OCI-LY1 (cell line): ENCODE data around the gene MEFV.

Experiments
- H2AFZ ChIP-seq: fragments of 200-600 bp; sonication (generic), shearing (Covaris generic); 2 replicates; pipeline ENCODE4 v1.6.0; 2014; ENCODE audit warnings: antibody characterized with exemption, mild to moderate bottlenecking, low read length
- H3F3A ChIP-seq: fragments of 200-600 bp; sonication (generic), shearing (Covaris generic); 2 replicates; pipeline ENCODE4 v1.6.0; 2014; ENCODE audit warnings: mild to moderate bottlenecking, antibody characterized with exemption, low read length, moderate library complexity; ENCODE audit not compliant: insufficient read depth
- H3K27ac ChIP-seq: fragments of 200-600 bp; sonication (generic); 2 replicates; pipeline ENCODE4 v1.5.1; 2014; ENCODE audit warnings: low read length, mixed run types, mild to moderate bottlenecking, low read depth; ENCODE audit not compliant: poor library complexity, severe bottlenecking
- H3K27me3 ChIP-seq: fragments of 200-600 bp; sonication (generic); 2 replicates; pipeline ENCODE4 v1.6.0; 2014; ENCODE audit warnings: antibody characterized with exemption, mild to moderate bottlenecking, low read length, moderate library complexity; ENCODE audit not compliant: insufficient read depth
- H3K36me3 ChIP-seq: fragments of 200-600 bp; sonication (generic); 2 replicates; pipeline ENCODE4 v1.6.1; 2014; ENCODE audit warnings: mild to moderate bottlenecking, antibody characterized with exemption, low read length, moderate library complexity, mixed read lengths; ENCODE audit not compliant: insufficient read depth
- H3K4me1 ChIP-seq: fragments of 200-600 bp; sonication (generic); 2 replicates; pipeline ENCODE4 v1.5.1; 2014; ENCODE audit warnings: mild to moderate bottlenecking, low read length, moderate library complexity; ENCODE audit not compliant: insufficient read depth, severe bottlenecking
- H3K4me2 ChIP-seq: fragments of 200-600 bp; sonication (generic), shearing (Covaris generic); 2 replicates; pipeline ENCODE4 v1.6.1; 2014; ENCODE audit warnings: low read length
- H3K4me3 ChIP-seq: fragments of 200-600 bp; sonication (generic); 2 replicates; pipeline ENCODE4 v1.5.1; 2014; ENCODE audit warnings: low read length, low read depth, mild to moderate bottlenecking, mixed read lengths; ENCODE audit not compliant: poor library complexity, severe bottlenecking
- H3K79me2 ChIP-seq: fragments of 200-600 bp; shearing (Covaris generic); 2 replicates; pipeline ENCODE4 v1.6.1; 2016; ENCODE audit warnings: mixed run types, low read length, mixed read lengths; ENCODE audit not compliant: insufficient read depth
- H3K9ac ChIP-seq: fragments of 200-600 bp; sonication (generic), shearing (Covaris generic); 2 replicates; pipeline ENCODE4 v1.6.1; 2014; ENCODE audit warnings: mild to moderate bottlenecking, low read length, mixed read lengths
- H3K9me2 ChIP-seq: fragments of 200-600 bp; sonication (generic), shearing (Covaris generic); 2 replicates; pipeline ENCODE4 v1.6.1; 2014; ENCODE audit warnings: low read depth, mild to moderate bottlenecking, low read length, mixed read lengths
- H3K9me3 ChIP-seq: fragments of 200-600 bp; shearing (Covaris generic); 2 replicates; pipeline ENCODE4 v1.6.1; 2014; ENCODE audit warnings: low read length, mixed read lengths
- H4K20me1 ChIP-seq: fragments of 200-600 bp; sonication (generic), shearing (Covaris generic); 2 replicates; pipeline ENCODE4 v1.6.0; 2016; ENCODE audit warnings: mild to moderate bottlenecking, low read length; ENCODE audit not compliant: insufficient read depth
- EZH2 ChIP-seq: fragments of 200-600 bp; sonication (generic), shearing (Covaris generic); IDR thresholded peaks from 2 replicates; pipeline ENCODE4 v1.8.0; 2017; ENCODE audit warnings: borderline replicate concordance, mixed run types, mild to moderate bottlenecking, antibody characterized with exemption, low read length, moderate library complexity, mixed read lengths
- TF ChIP-seq, protein P1 (sequence below): fragments of 200-600 bp; sonication (generic), shearing (Covaris generic); IDR thresholded peaks from 2 replicates; pipeline ENCODE4 v1.5.1; 2017; ENCODE audit warnings: mild to moderate bottlenecking, antibody characterized with exemption, low read length, moderate library complexity, mixed read lengths

The MEFV gene

DNA sequence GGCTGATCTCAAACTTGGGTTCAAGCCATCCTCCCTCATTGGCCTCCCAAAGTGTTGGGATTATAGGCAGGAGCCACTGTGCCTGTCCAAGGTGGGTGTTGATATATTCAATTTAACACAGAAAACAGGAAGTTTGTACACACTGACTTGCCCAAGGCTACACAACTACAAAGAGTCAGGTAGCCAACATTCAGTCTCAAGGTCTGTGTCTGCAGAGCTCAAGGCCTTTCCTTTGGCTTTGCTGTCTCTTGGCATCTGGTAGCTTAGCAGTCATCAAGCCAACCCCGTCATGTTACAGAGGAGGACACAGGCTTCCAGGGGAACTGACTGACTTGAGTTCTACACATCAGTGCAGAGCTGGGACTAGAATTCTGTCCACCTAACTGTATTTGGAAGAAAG is 11.9 kb upstream of the MEFV start:
- no peaks in the 10 kb centered on the region for H3K9me2 ChIP-seq
- no peak overlapping the region for H3K9ac ChIP-seq
- H3K36me3 ChIP-seq: 0 out of 2 replicates have a peak, but pooled peaks cover 5% of the 10 kb centered on the region
- no peak overlapping the region for H3K27ac ChIP-seq
- H3K4me1 ChIP-seq: peaks cover 17% of the 10 kb centered on the region
- no peak overlapping the region for H3K4me2 ChIP-seq
- TF ChIP-seq, protein P1, sequence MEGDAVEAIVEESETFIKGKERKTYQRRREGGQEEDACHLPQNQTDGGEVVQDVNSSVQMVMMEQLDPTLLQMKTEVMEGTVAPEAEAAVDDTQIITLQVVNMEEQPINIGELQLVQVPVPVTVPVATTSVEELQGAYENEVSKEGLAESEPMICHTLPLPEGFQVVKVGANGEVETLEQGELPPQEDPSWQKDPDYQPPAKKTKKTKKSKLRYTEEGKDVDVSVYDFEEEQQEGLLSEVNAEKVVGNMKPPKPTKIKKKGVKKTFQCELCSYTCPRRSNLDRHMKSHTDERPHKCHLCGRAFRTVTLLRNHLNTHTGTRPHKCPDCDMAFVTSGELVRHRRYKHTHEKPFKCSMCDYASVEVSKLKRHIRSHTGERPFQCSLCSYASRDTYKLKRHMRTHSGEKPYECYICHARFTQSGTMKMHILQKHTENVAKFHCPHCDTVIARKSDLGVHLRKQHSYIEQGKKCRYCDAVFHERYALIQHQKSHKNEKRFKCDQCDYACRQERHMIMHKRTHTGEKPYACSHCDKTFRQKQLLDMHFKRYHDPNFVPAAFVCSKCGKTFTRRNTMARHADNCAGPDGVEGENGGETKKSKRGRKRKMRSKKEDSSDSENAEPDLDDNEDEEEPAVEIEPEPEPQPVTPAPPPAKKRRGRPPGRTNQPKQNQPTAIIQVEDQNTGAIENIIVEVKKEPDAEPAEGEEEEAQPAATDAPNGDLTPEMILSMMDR: no peak
- TF ChIP-seq EZH2: no peak
- peaks cover 5% of the 10 kb centered on the region for H3K9me3 ChIP-seq
- no peak overlapping the region for H3K4me3 ChIP-seq
- no peaks in the 10 kb centered on the region for H4K20me1 ChIP-seq
- H2AFZ ChIP-seq: no peak overlapping the region
- H3K27me3 ChIP-seq: no peaks in the 10 kb centered on the region
- H3F3A ChIP-seq: no peaks in the 10 kb centered on the region
- H3K79me2 ChIP-seq: no peaks in the 10 kb centered on the region

DNA sequence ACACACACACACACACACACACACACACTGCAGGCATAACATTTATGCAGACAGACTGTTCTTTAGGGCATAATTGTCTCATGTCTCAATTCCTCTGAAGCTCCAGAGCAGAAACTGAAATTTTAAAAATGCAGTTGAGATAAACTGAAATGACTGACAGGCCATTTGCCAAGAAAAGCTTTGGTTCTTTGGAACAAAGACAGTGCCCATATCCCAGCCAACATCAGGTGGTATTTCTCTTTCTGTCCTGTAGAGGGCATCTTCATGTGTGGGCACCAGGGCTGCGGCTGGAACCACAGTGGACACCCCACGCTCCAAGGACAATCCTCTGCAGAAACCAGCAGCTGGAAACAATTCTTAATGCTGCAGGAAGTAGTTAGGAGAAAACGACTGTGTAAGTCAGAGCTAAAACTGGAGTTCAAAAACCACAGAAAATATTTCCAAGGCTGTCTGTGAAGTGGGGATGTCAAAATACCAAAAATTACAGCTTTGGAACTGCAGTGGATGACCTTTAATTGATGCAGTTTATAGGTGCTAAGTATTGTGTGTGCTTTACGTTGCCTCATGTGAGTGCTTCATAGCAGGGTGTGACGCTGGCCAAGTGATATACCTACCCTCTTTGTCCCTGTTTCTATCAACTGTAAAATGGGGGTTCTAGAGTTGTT is 10.6 kb upstream of the MEFV start:
- H3K36me3 ChIP-seq: 0 out of 2 replicates have a peak, but pooled peaks cover 5% of the 10 kb centered on the region
- no peak overlapping the region for H3K9ac ChIP-seq
- peaks cover 5% of the 10 kb centered on the region for H3K9me3 ChIP-seq
- no peak overlapping the region for H2AFZ ChIP-seq
- no peak overlapping the region for H3K4me2 ChIP-seq
- no peak overlapping the region for H3K4me3 ChIP-seq
- no peaks in the 10 kb centered on the region for H3F3A ChIP-seq
- no peaks in the 10 kb centered on the region for H3K27me3 ChIP-seq
- no peaks in the 10 kb centered on the region for H4K20me1 ChIP-seq
- no peaks in the 10 kb centered on the region for H3K9me2 ChIP-seq
- H3K27ac ChIP-seq: no peak overlapping the region
- TF ChIP-seq EZH2: no peak
- TF ChIP-seq, protein P1: peak; percentile 72
- no peaks in the 10 kb centered on the region for H3K79me2 ChIP-seq
- peaks cover 17% of the 10 kb centered on the region for H3K4me1 ChIP-seq

DNA sequence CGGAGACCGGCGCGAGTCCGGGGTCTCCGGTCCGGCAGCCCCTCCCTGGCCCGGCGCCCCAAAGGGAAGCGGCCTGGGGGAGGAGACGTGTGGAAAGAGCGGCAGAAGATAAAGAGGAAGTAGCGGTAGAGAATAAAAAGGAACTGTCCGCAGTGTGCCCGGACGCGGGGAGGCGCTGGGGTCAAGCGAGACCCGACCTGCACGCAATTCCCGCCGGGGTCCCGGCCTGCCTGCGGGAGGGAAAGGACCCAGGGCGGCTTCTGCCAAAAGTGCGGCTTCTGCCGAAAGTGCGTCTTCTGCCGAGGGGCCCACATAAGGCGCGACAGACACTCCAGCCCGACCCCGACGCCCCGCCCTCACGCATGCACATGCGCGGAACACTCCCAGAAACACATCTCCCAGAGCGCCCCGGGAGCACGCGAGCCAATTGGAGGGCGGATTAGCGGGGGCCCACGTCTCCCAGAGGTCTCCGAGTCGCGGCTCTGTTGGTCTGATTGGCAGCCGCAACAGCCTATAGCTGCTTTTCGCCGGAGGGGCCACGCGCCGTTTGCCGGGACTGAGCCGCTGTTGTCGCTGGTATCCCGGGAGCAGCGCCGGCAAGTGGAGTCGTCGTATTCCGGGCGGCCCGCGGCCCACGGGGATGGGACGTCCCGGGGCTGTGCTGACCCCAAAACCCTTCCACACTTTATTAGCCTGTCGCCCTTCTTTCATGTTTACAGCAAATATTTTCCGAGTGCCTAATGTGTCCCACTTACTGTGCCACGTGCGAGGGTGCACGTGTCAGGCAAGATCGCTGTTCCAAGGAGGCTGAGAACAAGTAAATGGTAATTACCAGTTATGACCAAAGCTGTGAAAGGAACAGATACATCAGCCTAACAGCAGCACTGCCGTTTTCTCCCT is 8.0 kb upstream of the MEFV start:
- Histone ChIP-seq H3K9ac (peak overlapping the region; percentile 91), H3K4me3 (peak overlapping the region; percentile 87), H3K27me3 (no peaks in the 10 kb centered on the region), H3K4me2 (peak overlapping the region; percentile 96), H3F3A (no peaks in the 10 kb centered on the region), H4K20me1 (no peaks in the 10 kb centered on the region), H3K36me3 (0 out of 2 replicates have a peak, but pooled peaks cover 5% of the 10 kb centered on the region), H2AFZ (peak overlapping the region; percentile 91; the same call in 1 of the 2 replicates), H3K4me1 (peaks cover 17% of the 10 kb centered on the region), H3K9me2 (no peaks in the 10 kb centered on the region), H3K9me3 (peaks cover 5% of the 10 kb centered on the region), H3K79me2 (no peaks in the 10 kb centered on the region), H3K27ac (peak overlapping the region; percentile 59)
- TF ChIP-seq, protein P1: peak; percentile 33; the same call in 1 of the 2 replicates
- no peak for TF ChIP-seq EZH2
